Measurements from ENCODE around the gene PCYOX1L. TPM values are rescaled to one million over a fixed set of nuclear protein-coding genes. Genes with fewer than 3 reads are reported as not detected.

The PCYOX1L gene, protein sequence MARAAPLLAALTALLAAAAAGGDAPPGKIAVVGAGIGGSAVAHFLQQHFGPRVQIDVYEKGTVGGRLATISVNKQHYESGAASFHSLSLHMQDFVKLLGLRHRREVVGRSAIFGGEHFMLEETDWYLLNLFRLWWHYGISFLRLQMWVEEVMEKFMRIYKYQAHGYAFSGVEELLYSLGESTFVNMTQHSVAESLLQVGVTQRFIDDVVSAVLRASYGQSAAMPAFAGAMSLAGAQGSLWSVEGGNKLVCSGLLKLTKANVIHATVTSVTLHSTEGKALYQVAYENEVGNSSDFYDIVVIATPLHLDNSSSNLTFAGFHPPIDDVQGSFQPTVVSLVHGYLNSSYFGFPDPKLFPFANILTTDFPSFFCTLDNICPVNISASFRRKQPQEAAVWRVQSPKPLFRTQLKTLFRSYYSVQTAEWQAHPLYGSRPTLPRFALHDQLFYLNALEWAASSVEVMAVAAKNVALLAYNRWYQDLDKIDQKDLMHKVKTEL
- 1.9 to 2.9 TPM (median 2.9 TPM) in 5 replicates for total RNA-seq (2022; extraction: Qiagen RNA extraction; ENCODE audit: low read depth)

DNA sequence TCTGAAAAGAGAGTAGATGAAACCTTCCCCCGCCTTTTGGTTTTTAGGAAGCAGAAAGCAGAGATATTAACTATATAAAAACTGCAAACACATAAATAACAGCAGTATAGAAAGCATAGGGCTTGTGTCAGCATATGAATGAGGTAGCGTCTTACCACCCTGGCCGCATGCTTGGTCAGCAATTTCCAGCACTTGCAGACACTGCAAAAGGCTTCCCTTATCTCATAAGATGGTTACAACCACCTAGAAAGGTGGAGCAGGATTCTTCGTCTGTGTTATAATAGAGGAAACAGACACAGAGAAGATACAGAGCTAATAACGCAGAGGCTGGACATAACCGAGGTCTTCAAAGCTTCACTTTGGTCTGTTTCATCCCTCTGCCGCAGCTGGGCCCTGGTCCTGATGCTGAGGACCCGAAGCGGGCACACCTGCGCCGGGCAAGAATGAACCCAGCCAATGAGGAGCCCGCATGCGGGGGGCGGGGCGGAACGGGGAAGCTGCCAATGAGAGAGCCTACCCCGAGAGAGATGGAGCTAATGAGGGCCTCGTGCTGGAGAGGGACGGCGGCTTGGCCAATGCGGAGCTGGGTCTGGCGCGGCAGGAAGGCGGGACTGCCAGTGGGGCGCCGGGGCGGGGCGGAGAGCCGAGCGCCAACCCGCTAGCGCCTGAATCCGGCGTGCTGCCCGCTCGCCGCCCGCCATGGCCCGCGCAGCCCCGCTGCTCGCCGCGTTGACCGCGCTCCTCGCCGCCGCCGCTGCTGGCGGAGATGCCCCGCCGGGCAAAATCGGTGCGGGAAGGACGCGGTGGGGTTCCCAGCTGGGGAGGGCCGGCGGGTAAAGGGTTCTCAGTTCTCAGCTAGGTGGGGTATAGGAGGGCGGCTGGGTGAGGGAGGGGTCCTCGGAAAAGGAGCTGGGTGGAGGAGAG is at the start of gene PCYOX1L:
PCYOX1L (plus strand) TSS at position 677 of the 924 bp plus-strand sequence; CDS start at position 700, 23 bp downstream.

DNA sequence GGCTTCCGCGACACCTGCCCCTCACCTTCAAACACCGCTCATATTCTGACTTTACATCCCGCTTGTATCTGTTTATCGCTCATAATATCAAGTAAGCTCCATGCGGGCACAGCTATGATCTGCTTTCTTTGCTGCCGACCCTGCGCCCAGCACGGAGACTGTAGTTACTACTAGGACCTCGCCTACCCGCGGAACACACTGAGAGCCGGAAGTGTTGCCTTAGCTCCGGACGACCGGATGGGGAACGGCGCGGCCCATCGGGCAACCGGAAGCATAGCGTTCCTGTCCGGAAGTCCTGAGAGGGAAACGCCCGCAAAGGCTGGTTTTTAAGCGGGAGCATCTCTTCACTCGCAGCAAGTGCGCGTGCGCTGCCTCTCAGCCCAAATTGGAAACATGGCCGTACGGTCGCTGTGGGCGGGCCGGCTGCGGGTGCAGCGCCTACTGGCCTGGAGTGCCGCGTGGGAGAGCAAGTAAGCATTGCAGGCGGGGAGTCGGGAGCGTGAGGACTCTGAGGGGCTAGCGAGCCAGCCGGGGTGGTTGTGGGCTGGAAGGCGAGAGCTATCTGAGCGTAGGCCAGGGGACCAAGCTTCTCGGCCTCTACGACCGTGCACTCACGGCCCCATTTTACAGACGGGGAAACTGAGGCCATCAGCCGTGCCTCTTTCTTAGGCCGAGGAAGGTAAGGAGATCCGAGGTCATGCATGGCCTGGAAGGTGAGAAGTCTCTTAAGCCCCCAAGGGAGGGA is 12.5 kb upstream of the PCYOX1L start, which contains the start of gene GRPEL2:
GRPEL2 (plus strand) TSS at position 353 of the 745 bp plus-strand sequence; CDS start at position 394, 41 bp downstream.

DNA sequence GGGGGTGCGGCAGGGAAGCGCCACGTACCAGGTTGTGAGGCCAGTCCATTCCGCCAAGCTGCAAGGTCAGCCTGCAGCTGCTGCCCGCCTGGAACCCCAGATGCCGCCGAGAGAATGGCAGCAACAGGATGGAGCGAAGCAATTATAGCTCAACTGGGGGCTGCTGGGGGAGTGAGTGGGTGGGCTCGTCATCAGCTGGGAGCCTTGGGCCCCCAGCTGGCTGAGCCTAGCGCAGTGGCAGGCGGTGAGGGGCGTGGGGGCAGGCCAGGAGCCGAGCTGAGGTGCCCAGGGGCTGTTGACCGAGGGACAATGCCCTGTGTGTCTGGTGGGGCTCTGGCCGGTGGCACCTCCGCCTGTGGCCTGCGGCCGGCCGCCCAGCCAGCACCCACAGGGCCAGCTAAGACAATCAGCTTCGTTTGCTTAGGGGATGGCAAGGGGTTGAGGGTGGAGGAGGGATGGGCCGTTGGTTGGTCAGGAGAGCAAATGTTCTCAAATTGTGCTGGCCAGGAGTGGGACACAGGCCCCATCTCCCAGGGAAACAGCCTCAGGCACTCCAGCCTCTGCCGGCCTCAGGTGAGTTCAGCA is 21.4 kb downstream of the PCYOX1L start, which contains the start of gene IL17B:
IL17B (minus strand) TSS at position 116 of the 585 bp plus-strand sequence; CDS start at position 49, 67 bp downstream.

Other genes with a start within 250 kb of the PCYOX1L start
- gene ABLIM3, start 216.6 kb upstream of the PCYOX1L start, total RNA-seq (2022; extraction: Qiagen RNA extraction; ENCODE audit: low read depth) = 5.7 to 8.2 TPM (median 6.7 TPM) in 5 replicates
- 4.7 to 6.7 TPM (median 5.7 TPM) in 5 replicates for gene AFAP1L1, start 86.2 kb upstream of the PCYOX1L start, total RNA-seq (2022; extraction: Qiagen RNA extraction; ENCODE audit: low read depth)
- gene GRPEL2, start 12.5 kb upstream of the PCYOX1L start, total RNA-seq (2022; extraction: Qiagen RNA extraction; ENCODE audit: low read depth) = 7.8 to 10.0 TPM (median 9.1 TPM) in 5 replicates
- gene IL17B, start 21.2 kb downstream of the PCYOX1L start, total RNA-seq (2022; extraction: Qiagen RNA extraction; ENCODE audit: low read depth) = not detected in 5 replicates
- gene CSNK1A1, start 193.4 kb downstream of the PCYOX1L start, total RNA-seq (2022; extraction: Qiagen RNA extraction; ENCODE audit: low read depth) = 116 to 142 TPM (median 122 TPM) in 5 replicates
- gene ARHGEF37, start 223.5 kb downstream of the PCYOX1L start, total RNA-seq (2022; extraction: Qiagen RNA extraction; ENCODE audit: low read depth) = 0.73 to 1.3 TPM (median 0.89 TPM) in 5 replicates